ENCODE data around the gene PPP4C.

PPP4C gene

DNA sequence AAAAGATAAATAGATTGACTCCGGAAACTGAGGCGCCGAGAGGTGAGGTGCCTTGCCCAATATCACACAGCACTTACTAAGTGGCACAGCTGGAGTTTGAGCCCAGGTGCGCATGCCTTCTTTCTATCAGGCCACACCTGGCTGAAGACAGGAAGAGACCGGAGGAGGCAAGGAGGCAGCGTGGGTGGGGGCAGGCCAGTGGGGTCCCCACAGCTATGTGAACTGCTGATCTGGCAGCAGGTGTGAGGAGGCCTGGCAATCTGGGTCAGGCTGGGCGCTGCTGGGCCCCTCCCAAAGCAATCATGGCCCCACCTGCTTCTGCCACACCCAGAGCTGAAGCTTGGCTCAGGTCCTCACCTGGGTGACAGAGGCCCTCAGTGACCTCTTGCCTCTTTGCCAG lies 39.4 kb downstream of the PPP4C start:
- TF ChIP-seq, protein P1, sequence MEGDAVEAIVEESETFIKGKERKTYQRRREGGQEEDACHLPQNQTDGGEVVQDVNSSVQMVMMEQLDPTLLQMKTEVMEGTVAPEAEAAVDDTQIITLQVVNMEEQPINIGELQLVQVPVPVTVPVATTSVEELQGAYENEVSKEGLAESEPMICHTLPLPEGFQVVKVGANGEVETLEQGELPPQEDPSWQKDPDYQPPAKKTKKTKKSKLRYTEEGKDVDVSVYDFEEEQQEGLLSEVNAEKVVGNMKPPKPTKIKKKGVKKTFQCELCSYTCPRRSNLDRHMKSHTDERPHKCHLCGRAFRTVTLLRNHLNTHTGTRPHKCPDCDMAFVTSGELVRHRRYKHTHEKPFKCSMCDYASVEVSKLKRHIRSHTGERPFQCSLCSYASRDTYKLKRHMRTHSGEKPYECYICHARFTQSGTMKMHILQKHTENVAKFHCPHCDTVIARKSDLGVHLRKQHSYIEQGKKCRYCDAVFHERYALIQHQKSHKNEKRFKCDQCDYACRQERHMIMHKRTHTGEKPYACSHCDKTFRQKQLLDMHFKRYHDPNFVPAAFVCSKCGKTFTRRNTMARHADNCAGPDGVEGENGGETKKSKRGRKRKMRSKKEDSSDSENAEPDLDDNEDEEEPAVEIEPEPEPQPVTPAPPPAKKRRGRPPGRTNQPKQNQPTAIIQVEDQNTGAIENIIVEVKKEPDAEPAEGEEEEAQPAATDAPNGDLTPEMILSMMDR (IDR thresholded peaks at IDR 0.05; ENCODE audit: borderline replicate concordance, insufficient read depth, low read depth, low read length): no peak
- no peak overlapping the region for H3K4me3 ChIP-seq (ENCODE audit: low read depth, low read length)

DNA sequence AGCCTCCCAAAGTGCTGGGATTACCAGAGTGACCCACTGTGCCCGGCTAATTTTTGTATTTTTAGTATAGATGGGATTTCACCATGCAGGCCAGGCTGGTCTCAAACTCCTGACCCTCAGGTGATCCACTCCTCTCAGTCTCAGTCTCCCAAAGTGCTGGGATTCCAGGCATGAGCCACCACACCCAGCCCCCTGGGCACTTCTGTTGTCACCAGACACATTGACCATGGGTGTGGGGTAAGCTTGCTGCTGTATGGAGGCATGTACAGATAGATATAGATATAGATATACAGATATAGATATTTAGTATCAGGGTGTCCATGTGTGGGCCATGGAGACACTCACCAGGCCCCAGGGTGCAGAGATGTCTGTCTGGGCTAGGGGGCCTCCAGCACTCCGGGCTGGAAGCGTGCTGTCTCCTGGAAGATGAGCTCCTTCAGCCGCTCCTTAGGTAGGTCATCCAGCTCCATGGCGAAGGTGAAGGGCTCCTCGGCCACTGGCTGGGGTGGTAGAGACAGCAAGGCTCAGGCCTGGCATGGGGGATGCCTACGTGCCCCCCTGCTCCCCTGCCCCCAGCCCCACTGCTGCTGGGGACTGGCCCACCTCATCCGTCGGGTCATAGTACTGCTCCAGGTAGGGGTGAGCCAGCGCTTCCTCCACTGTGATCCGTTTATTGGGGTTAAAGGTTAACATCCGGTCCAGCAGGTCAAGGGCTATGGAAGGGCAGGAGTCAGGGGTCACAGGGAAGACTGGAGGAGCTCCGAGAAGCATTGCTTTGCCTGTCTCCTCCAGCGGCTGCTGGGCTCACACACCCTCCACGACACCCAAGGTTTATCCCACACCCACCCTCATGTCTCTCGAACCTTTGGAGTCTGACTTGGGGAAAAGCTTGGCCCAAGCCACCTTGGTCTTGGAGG lies 40.8 kb downstream of the PPP4C start:
- TF ChIP-seq, protein P1 (IDR thresholded peaks at IDR 0.05; ENCODE audit: borderline replicate concordance, insufficient read depth, low read depth, low read length): no peak

DNA sequence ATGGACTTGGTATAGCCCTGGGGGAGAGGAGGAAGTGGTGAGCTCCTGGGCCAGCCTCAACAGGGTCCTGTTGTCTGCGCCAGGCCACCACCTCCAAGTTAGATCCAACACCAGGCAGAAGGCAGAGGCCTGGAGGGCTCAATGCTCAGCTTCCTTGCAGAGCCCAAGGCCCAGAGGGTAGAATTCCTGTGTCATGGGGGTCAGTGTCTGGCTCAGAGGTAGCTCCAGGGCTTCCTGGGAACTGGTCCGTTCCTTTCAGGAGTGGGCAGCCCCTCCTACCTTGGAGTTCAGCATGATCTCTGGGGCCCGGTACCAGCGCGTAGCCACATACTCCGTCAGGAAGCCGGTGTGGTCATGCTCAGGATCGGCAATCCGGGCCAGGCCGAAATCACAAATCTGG lies 42.0 kb downstream of the PPP4C start:
- no peak overlapping the region for H3K4me3 ChIP-seq (ENCODE audit: low read depth, low read length)
- TF ChIP-seq, protein P1 (IDR thresholded peaks at IDR 0.05; ENCODE audit: borderline replicate concordance, insufficient read depth, low read depth, low read length): no peak

More for the DNA sequence above, 40.8 kb downstream of the PPP4C start:
- no peak overlapping the region for H3K4me3 ChIP-seq (ENCODE audit: low read depth, low read length)

DNA sequence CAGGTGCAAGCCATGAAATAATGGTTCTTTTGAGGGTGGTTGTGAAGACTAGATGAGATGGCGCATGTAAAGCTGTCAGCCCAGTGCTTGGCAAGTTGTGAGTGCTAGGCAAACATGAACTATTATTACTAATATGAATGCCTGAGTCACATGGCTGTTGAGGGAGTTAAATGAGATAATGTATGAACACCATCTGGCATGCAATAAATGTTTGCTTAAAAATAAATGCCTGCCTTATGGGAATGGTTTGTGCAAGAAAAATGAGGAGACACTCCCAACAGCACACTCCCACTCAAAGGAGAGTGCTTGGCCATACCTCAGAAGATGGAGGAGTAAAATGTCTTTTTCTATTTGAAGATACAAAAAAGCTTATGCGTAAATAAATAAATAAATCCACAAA lies 43.6 kb downstream of the PPP4C start:
- TF ChIP-seq, protein P1 (IDR thresholded peaks at IDR 0.05; ENCODE audit: borderline replicate concordance, insufficient read depth, low read depth, low read length): no peak
- H3K4me3 ChIP-seq (ENCODE audit: low read depth, low read length): no peak overlapping the region

DNA sequence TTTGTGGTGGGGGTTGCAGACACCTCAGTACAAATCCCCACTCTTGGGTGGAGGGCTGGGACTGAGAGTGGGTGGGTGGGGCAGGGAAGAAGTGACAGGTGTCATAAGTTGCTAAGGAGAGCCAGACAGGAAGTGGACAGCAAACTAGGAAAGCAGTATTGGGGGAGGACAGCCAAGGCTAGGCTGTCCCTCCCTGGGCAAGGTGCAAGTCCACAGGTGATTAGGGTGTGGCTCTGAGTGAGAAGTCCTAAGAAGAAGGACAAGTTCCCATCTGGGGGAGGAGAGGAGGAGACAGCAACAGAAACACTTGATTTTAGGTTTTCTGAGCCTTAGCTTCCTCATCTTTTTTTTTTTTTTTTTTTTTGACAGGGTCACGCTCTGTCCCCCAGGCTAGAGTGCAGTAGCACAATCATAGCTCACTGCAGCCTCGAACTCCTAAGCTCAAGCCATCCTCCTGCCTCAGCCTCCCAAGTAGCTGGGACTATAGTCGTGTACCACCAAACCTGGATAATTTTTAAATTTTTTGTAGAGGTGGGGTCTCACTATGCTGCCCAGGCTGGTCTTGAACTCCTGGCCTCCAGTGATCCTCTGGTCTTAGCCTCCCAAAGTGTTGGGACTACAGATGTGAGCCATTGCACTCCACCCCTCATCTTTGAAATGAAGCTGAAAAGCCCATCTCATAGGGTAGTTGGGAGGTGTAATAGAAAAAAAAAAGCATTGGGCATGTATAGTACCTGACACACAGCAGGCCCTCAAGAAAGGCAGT lies 44.7 kb downstream of the PPP4C start:
- H3K4me3 ChIP-seq (ENCODE audit: low read depth, low read length): no peak overlapping the region
- TF ChIP-seq, protein P1 (IDR thresholded peaks at IDR 0.05; ENCODE audit: borderline replicate concordance, insufficient read depth, low read depth, low read length): no peak

DNA sequence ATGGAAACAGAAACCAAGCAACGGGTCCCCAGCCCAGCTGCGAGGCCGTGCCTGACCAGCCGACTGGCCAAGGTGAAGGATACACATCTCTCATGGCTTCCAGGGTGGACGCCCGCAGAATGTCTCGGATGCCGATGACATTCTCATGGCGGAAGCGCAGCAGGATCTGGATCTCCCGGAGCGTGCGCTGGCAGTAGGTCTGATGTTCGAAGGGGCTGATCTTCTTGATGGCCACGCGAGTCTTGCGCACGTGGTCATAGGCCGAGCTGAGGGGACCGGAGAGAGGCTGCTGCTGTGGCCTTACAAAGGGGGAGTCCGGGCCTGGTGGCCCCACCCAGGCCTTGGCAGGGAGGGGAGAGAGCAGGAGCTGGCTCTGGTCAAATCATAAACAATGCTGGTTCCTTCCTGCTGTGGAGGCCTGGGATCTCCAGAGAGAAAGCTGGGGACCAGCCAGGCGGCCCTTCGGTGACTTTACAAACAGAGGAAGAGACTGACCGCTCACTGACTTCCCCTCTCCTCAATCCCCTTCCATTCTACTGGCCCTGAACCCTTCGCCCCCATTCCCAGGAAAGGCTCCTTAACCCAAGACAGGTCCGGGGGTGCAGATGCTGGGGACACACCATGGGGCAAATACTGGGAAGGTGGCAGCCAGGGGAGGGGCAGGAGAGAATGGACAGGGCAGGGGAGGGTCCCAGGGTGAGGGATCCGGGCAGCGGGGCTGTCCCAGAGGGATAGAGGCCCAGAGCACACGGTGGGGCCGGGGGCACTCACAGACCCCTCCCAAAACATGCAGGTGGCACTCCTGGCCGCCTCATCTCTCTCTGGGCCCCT lies 46.2 kb downstream of the PPP4C start:
- H3K4me3 ChIP-seq (ENCODE audit: low read depth, low read length): peak overlapping the region; percentile 65
- TF ChIP-seq, protein P1 (IDR thresholded peaks at IDR 0.05; ENCODE audit: borderline replicate concordance, insufficient read depth, low read depth, low read length): no peak
